ENCODE data around the gene TMPRSS11E.

GRCh38 chr4:68432320-68432719 is 14.9 kb upstream of the TMPRSS11E start:
- TF ChIP-seq POLR2A (IDR thresholded peaks at IDR 0.05; ENCODE audit: low read length) (no peak), GATA1 (IDR thresholded peaks at IDR 0.05; ENCODE audit: low read depth, low read length) (no peak)
